Right lobe of liver (tissue), 4 donors: ENCODE data around the gene PTPRN2.

Experiments
- CTCF ChIP-seq, 4 donors: fragments of 200-600 bp in 3 of 4; fragments of 450-650 bp in 1 of 4; IDR thresholded peaks; one replicate each; pipeline versions ENCODE4 v1.5.1 to v1.8.0; 2016 to 2022; ENCODE audit warnings: antibody characterized with exemption in 4 of 4, mild to moderate bottlenecking in 2 of 4
- POLR2A ChIP-seq: fragments of 450-650 bp; IDR thresholded peaks from one replicate; pipeline ENCODE4 v1.6.1; 2017; ENCODE audit warnings: antibody characterized with exemption, mild to moderate bottlenecking
- donor health status: DM: no; HTN: no; CAD: no.
- donor health status: DM: no; HTN: no; CAD: no.
- donor health status: DM: no; HTN: yes; CAD: no.

- TF ChIP-seq CTCF (IDR thresholded peaks at IDR 0.05) = no peak
- no peak for TF ChIP-seq POLR2A
Observed at GRCh38 chr7:158375034-158375433, 212.6 kb downstream of the PTPRN2 start.
